IMR-90 (cell line): ENCODE measurements around the gene BLZF1. TPM values are rescaled to one million over a fixed set of nuclear protein-coding genes. Genes with fewer than 3 reads are reported as not detected.

Source experiments
- ATAC-seq: fragments of 200-7000 bp; cut with Tn5 transposase; 2 replicates; pipeline ENCODE4 v1.9.1; 2020; ENCODE audit warnings: low read depth, mild to moderate bottlenecking, moderate library complexity
- BruUV-seq: library from RNA; stranded (reverse); fragments of 400-500 nt; replicated peaks from 2 replicates; lab custom pipeline; 2021; lab: Mats Ljungman, UMichigan
- CTCF ChIA-PET: fragments of 300-600 bp; formaldehyde crosslinking; extraction: SDS; loops from one replicate; lab custom pipeline; 2021; ENCODE audit warnings: antibody characterized with exemption; lab: Yijun Ruan, JAX
- POLR2A ChIA-PET: fragments of 300-600 bp; sonication (Branson Sonifier 250); formaldehyde crosslinking; loops from one replicate; lab custom pipeline; 2022; ENCODE audit warnings: antibody characterized with exemption; ENCODE audit not compliant: unreplicated experiment; lab: Charles Lee
- DNase-seq: peaks from one replicate; pipeline ENCODE4 v3.0.0; 2013
- H2AFZ ChIP-seq: replicated peaks from 2 replicates; pipeline ENCODE3; 2013; ENCODE audit warnings: low read length, mild to moderate bottlenecking; ENCODE audit not compliant: poor library complexity
- H2AK5ac ChIP-seq: 2 replicates; pipeline ENCODE4 v1.6.1; 2013; ENCODE audit warnings: low read depth, low read length, inconsistent platforms
- H2AK9ac ChIP-seq: replicated peaks from 2 replicates; pipeline ENCODE3; 2013; ENCODE audit warnings: mild to moderate bottlenecking, low read depth, low read length, moderate library complexity; ENCODE audit not compliant: poor library complexity
- H2BK120ac ChIP-seq: 2 replicates; pipeline ENCODE4 v1.6.1; 2013; ENCODE audit warnings: low read depth, low read length, inconsistent platforms
- H2BK15ac ChIP-seq: 3 replicates; pipeline ENCODE4 v1.6.1; 2013; ENCODE audit warnings: low read depth, low read length, inconsistent platforms
- H2BK20ac ChIP-seq: 2 replicates; pipeline ENCODE4 v1.6.1; 2013; ENCODE audit warnings: low read depth, mild to moderate bottlenecking, inconsistent platforms, low read length, moderate library complexity
- H2BK5ac ChIP-seq: 2 replicates; pipeline ENCODE4 v1.6.1; 2013; ENCODE audit warnings: mild to moderate bottlenecking, low read depth, low read length, inconsistent platforms; ENCODE audit not compliant: poor library complexity, severe bottlenecking
- H3K14ac ChIP-seq: replicated peaks from 2 replicates; pipeline ENCODE4 v1.6.1; 2013; ENCODE audit warnings: low read depth, low read length, inconsistent platforms
- H3K18ac ChIP-seq: 2 replicates; pipeline ENCODE4 v1.6.1; 2013; ENCODE audit warnings: low read depth, low read length, control low read depth
- H3K23ac ChIP-seq: 2 replicates; pipeline ENCODE4 v1.6.1; 2013; ENCODE audit warnings: low read depth, low read length, inconsistent platforms
- H3K27ac ChIP-seq: 2 replicates; pipeline ENCODE4 v1.5.1; 2013; ENCODE audit warnings: mild to moderate bottlenecking, control low read depth, low read length; ENCODE audit not compliant: insufficient read depth
- H3K27me3 ChIP-seq: 2 replicates; pipeline ENCODE4 v1.6.1; 2013; ENCODE audit warnings: low read length; ENCODE audit not compliant: control insufficient read depth, insufficient read depth
- H3K36me3 ChIP-seq: 2 replicates; pipeline ENCODE4 v1.6.1; 2013; ENCODE audit warnings: low read length, mixed read lengths; ENCODE audit not compliant: control insufficient read depth, insufficient read depth
- H3K4ac ChIP-seq: 2 replicates; pipeline ENCODE4 v1.6.1; 2013; ENCODE audit warnings: low read depth, low read length, inconsistent platforms
- H3K4me1 ChIP-seq: 2 replicates; pipeline ENCODE4 v1.6.1; 2013; ENCODE audit warnings: low read length, mixed read lengths; ENCODE audit not compliant: control insufficient read depth, insufficient read depth
- H3K4me2 ChIP-seq: 2 replicates; pipeline ENCODE4 v1.6.1; 2013; ENCODE audit warnings: low read depth, mild to moderate bottlenecking, control low read depth, low read length, moderate library complexity
- H3K4me3 ChIP-seq: 2 replicates; pipeline ENCODE4 v1.5.1; 2013; ENCODE audit warnings: low read depth, mild to moderate bottlenecking, control low read depth, low read length, moderate library complexity; ENCODE audit not compliant: insufficient read depth
- H3K56ac ChIP-seq: 2 replicates; pipeline ENCODE4 v1.6.1; 2013; ENCODE audit warnings: low read length, inconsistent platforms; ENCODE audit not compliant: insufficient read depth; ENCODE audit errors: extremely low read depth
- H3K79me1 ChIP-seq, 2 experiments: 2 replicates each; pipeline ENCODE4 v1.6.1; 2013; ENCODE audit warnings: low read length in 2 of 2, inconsistent platforms in 1 of 2, low read depth in 1 of 2
- H3K9ac ChIP-seq: 2 replicates; pipeline ENCODE4 v1.6.1; 2013; ENCODE audit warnings: low read depth, low read length, control low read depth
- H3K9me1 ChIP-seq: 2 replicates; pipeline ENCODE4 v1.6.1; 2013; ENCODE audit warnings: low read length, inconsistent platforms; ENCODE audit not compliant: insufficient read depth
- H3K9me3 ChIP-seq: 2 replicates; pipeline ENCODE4 v1.6.1; 2013; ENCODE audit warnings: low read length; ENCODE audit not compliant: control insufficient read depth, insufficient read depth
- H4K20me1 ChIP-seq: 2 replicates; pipeline ENCODE4 v1.6.1; 2013; ENCODE audit warnings: low read length, inconsistent platforms; ENCODE audit not compliant: insufficient read depth
- H4K5ac ChIP-seq: 2 replicates; pipeline ENCODE4 v1.6.1; 2013; ENCODE audit warnings: mild to moderate bottlenecking, low read depth, low read length, control low read depth
- H4K8ac ChIP-seq, 2 experiments: 2 replicates each; pipeline ENCODE4 v1.6.1; 2013; ENCODE audit warnings: low read depth in 2 of 2, low read length in 2 of 2, control low read depth in 1 of 2, inconsistent platforms in 1 of 2
- H4K91ac ChIP-seq: 2 replicates; pipeline ENCODE4 v1.6.1; 2013; ENCODE audit warnings: low read depth, low read length, inconsistent platforms; ENCODE audit not compliant: insufficient read depth
- CHD1 ChIP-seq: IDR thresholded peaks from 2 replicates; pipeline ENCODE4 v1.6.1; 2012; ENCODE audit warnings: low read depth, low read length, improper control_type of control experiment
- ELK1 ChIP-seq: fragments of 150-350 bp; IDR thresholded peaks from 2 replicates; pipeline ENCODE4 v1.6.1; 2016; ENCODE audit warnings: low read depth, mild to moderate bottlenecking, low read length, moderate library complexity, borderline replicate concordance
- FOS ChIP-seq: fragments of 150-350 bp; IDR thresholded peaks from 2 replicates; pipeline ENCODE4 v1.6.1; 2016; ENCODE audit warnings: low read depth, low read length
- WGBS, 2 experiments: methylation state at CpG; one replicate each; pipeline versions ENCODE4 v1.1.5 to v1.1.7; 2013; ENCODE audit warnings: missing lambda C conversion rate in 2 of 2; ENCODE audit not compliant: insufficient read length in 1 of 2; ENCODE audit errors: extremely low coverage in 2 of 2; 5-methylcytosine and 5-hydroxymethylcytosine counted together
- dilution Hi-C: fragments of 300-500 bp; cut with HindIII; formaldehyde crosslinking; loops from one replicate; pipeline ENCODE4 v1.14.3; 2018; ENCODE audit warnings: low sequenced_read_pairs; ENCODE audit not compliant: unreplicated experiment
- in situ Hi-C: fragments of 300-500 bp; cut with MboI; formaldehyde crosslinking; loops from 3 replicates; pipeline ENCODE4 v1.14.3; 2019; ENCODE audit warnings: low sequenced_read_pairs, inconsistent platforms, mixed read lengths
- intact Hi-C: fragments of 100-400 bp; cut with micrococcal nuclease; formaldehyde crosslinking; loops from 2 replicates; pipeline ENCODE4 v1.10.0; 2022
- polyA plus RNA-seq, 3 experiments: library from polyadenylated mRNA; depleted of rRNA; stranded (reverse); fragments of >200 nt; gene quantifications; 2 replicates each; pipeline ENCODE4 v1.2.3, GENCODE V29; 2012; ENCODE audit warnings: low replicate concordance in 1 of 3
- total RNA-seq: library from RNA; depleted of rRNA; stranded (reverse); fragments of >200 nt; gene quantifications from 2 replicates; pipeline ENCODE4 v1.2.3, GENCODE V29; 2012

The BLZF1 gene
- total and polyA plus RNA-seq, 2 of the 4 experiments (the other 2 are of a cell fraction): 14.2 to 24.2 TPM

GRCh38 chr1:169329383-169329782 is 38.6 kb upstream of the BLZF1 start:
- ATAC-seq (no peak), DNase-seq (no peak)
- no peak overlapping the region for H2BK120ac ChIP-seq
- TF ChIP-seq CHD1 (no peak), FOS (no peak), ELK1 (no peak)
- no peak overlapping the region for H2BK15ac ChIP-seq
- no TSS peak for BruUV-seq
- H3K4ac ChIP-seq: no peak overlapping the region
- in situ Hi-C loops (no loop called here), intact Hi-C loops (loop anchor here (5.0 kb wide), 1 partner anchor 222 kb away; the partner anchor contains the start of gene ATP1B1), dilution Hi-C loops (no loop called here)
- H3K27ac ChIP-seq: no peak overlapping the region
- no peak overlapping the region for H2AK5ac ChIP-seq
- H4K8ac ChIP-seq: no peak overlapping the region
- H3K27me3 ChIP-seq: no peaks in the 10 kb centered on the region
- H3K36me3 ChIP-seq: no peaks in the 10 kb centered on the region
- H2BK5ac ChIP-seq: no peak overlapping the region
- no peak overlapping the region for H4K91ac ChIP-seq
- no CpG with 5 or more reads among the region's 1 CpG for WGBS, 2 experiments
- H3K4me2 ChIP-seq: no peak overlapping the region
- H3K4me3 ChIP-seq: no peak overlapping the region
- no peak overlapping the region for H2AFZ ChIP-seq
- no peak overlapping the region for H4K5ac ChIP-seq
- H3K56ac ChIP-seq: no peak overlapping the region
- peaks cover 6 to 7% of the 10 kb centered on the region in 2 experiments; a peak in 3 of 4 replicates for H3K79me1 ChIP-seq
- no peaks in the 10 kb centered on the region for H3K9me3 ChIP-seq
- H2AK9ac ChIP-seq: no peak overlapping the region
- ChIA-PET POLR2A (no interaction called here), CTCF (interaction anchor here (0.6 to 0.7 kb wide), 3 partner anchors 36 to 904 kb away, joined by 3 to 6 read pairs (median 5); no protein-coding TSS in a partner anchor)
- H4K20me1 ChIP-seq: no peaks in the 10 kb centered on the region
- no peak overlapping the region for H3K14ac ChIP-seq
- no peak overlapping the region for H3K18ac ChIP-seq
- no peak overlapping the region for H3K9ac ChIP-seq
- no peak overlapping the region for H3K23ac ChIP-seq
- H2BK20ac ChIP-seq: no peak overlapping the region
- no peaks in the 10 kb centered on the region for H3K4me1 ChIP-seq
- H3K9me1 ChIP-seq: 0 out of 2 replicates have a peak, but pooled peaks cover 3% of the 10 kb centered on the region
